Non-pigmented ciliary epithelial cell (primary cell): ENCODE measurements around the gene UROC1.

Source experiments
- DNase-seq: peaks from one replicate; pipeline ENCODE4 v3.0.0-alpha.2; 2010; ENCODE audit warnings: low read depth

The UROC1 gene

GRCh38 chr3:126439968-126440708, 77.4 kb downstream of the UROC1 start:
- no peak for DNase-seq

GRCh38 chr3:126439346-126439967, 78.1 kb downstream of the UROC1 start:
- no peak for DNase-seq

GRCh38 chr3:126438746-126439145, 78.8 kb downstream of the UROC1 start:
- DNase-seq = no peak

- no peak for DNase-seq
Observed at GRCh38 chr3:126438186-126438585, 79.4 kb downstream of the UROC1 start.

- DNase-seq = no peak
Observed at GRCh38 chr3:126436826-126437717, 80.5 kb downstream of the UROC1 start.

GRCh38 chr3:126435456-126436315, 81.9 kb downstream of the UROC1 start:
- DNase-seq = no peak

- no peak for DNase-seq
Observed at GRCh38 chr3:126434931-126435411, 82.6 kb downstream of the UROC1 start.

- DNase-seq = no peak
Observed at GRCh38 chr3:126434264-126434590, 83.3 kb downstream of the UROC1 start.

- no peak for DNase-seq
Observed at GRCh38 chr3:126433496-126434263, 83.9 kb downstream of the UROC1 start.

GRCh38 chr3:126433105-126433430, 84.5 kb downstream of the UROC1 start:
- DNase-seq = no peak

- DNase-seq = no peak
Observed at GRCh38 chr3:126432361-126433104, 85.0 kb downstream of the UROC1 start.
